ENCODE data around the gene CAMK2A.

DNA sequence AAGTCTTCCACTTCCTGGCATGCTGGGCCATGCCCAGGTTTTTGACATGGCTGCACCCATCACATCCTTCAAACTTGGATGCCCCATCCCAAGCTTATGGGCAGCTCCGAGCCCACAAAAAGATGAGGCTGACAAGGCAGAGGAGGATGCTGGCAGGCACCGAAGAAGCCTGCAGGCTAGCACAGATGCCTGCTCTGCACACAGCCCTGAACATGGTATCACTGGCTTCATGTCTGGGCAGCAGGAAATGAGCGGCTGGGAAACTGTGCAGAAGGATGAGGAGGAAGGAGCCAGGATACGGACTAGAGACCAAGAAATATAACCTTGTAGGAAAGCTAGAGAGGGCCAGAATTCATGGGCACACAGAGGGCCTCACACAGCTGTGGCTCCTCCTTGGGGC lies 14.8 kb downstream of the CAMK2A start:
- TF ChIP-seq POLR2A (IDR thresholded peaks at IDR 0.05) (no peak), EP300 (IDR thresholded peaks at IDR 0.05) (no peak)
- TF ChIP-seq, protein P1, sequence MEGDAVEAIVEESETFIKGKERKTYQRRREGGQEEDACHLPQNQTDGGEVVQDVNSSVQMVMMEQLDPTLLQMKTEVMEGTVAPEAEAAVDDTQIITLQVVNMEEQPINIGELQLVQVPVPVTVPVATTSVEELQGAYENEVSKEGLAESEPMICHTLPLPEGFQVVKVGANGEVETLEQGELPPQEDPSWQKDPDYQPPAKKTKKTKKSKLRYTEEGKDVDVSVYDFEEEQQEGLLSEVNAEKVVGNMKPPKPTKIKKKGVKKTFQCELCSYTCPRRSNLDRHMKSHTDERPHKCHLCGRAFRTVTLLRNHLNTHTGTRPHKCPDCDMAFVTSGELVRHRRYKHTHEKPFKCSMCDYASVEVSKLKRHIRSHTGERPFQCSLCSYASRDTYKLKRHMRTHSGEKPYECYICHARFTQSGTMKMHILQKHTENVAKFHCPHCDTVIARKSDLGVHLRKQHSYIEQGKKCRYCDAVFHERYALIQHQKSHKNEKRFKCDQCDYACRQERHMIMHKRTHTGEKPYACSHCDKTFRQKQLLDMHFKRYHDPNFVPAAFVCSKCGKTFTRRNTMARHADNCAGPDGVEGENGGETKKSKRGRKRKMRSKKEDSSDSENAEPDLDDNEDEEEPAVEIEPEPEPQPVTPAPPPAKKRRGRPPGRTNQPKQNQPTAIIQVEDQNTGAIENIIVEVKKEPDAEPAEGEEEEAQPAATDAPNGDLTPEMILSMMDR (IDR thresholded peaks at IDR 0.05): no peak

Data from sigmoid colon (tissue), 4 donors.